HG03025 (cell line): ENCODE results near the gene IMPDH2.

ENCODE experiments used
- ATAC-seq: cut with Tn5 transposase; IDR thresholded peaks from one replicate; pipeline ENCODE4 v1.9.1; 2021; ENCODE audit warnings: mild to moderate bottlenecking, moderate library complexity; ENCODE audit not compliant: unreplicated experiment, low FRiP score

IMPDH2 gene

GRCh38 chr3:48984663-48985062 is 44.5 kb downstream of the IMPDH2 start:
- ATAC-seq, result no peak

- no peak for ATAC-seq
Measured at GRCh38 chr3:48983096-48983495, 46.1 kb downstream of the IMPDH2 start.

- ATAC-seq, result no peak
Measured at GRCh38 chr3:48982686-48983085, 46.5 kb downstream of the IMPDH2 start.

GRCh38 chr3:48982016-48982415 is 47.2 kb downstream of the IMPDH2 start:
- ATAC-seq, result no peak

GRCh38 chr3:48980295-48980694 is 48.9 kb downstream of the IMPDH2 start:
- ATAC-seq, result no peak

GRCh38 chr3:48979451-48979850 is 49.7 kb downstream of the IMPDH2 start:
- no peak for ATAC-seq
